Right lobe of liver (tissue), 6 donors: ENCODE data around the gene SOCS7. TPM values are rescaled to one million over a fixed set of nuclear protein-coding genes. Genes with fewer than 3 reads are reported as not detected.
A peak's percentile ranks its signal among the peaks of the same experiment; 100 is the strongest.

Experiments
- ATAC-seq, 4 donors: fragments of 200-7000 bp; cut with Tn5 transposase; one replicate each; pipeline ENCODE4 v1.9.1; 2020; ENCODE audit warnings: mild to moderate bottlenecking in 4 of 4, moderate library complexity in 4 of 4
- DNase-seq, 3 donors: peaks; one replicate each; pipeline ENCODE4 v3.0.0-alpha.2; 2020
- H3K27ac ChIP-seq, 3 donors: fragments of 200-600 bp; one replicate each; pipeline ENCODE4 v1.8.0; 2022
- H3K27me3 ChIP-seq, 2 donors: fragments of 200-600 bp; one replicate each; pipeline ENCODE4 v1.8.0; 2022
- H3K36me3 ChIP-seq, 4 donors: fragments of 200-600 bp; sonication (generic) in 1 of 4; one replicate each; pipeline versions ENCODE4 v1.5.1 to v1.8.0; 2017 to 2022; ENCODE audit warnings: control low read depth in 1 of 4
- H3K4me1 ChIP-seq, 4 donors: fragments of 200-600 bp; sonication (generic) in 1 of 4; one replicate each; pipeline versions ENCODE4 v1.5.1 to v1.8.0; 2017 to 2022; ENCODE audit warnings: control low read depth in 1 of 4
- H3K4me3 ChIP-seq, 3 donors: fragments of 200-600 bp; one replicate each; pipeline ENCODE4 v1.8.0; 2022
- H3K9me3 ChIP-seq, 4 donors: fragments of 200-600 bp; sonication (generic) in 1 of 4; one replicate each; pipeline versions ENCODE4 v1.5.1 to v1.8.0; 2017 to 2022; ENCODE audit warnings: control low read depth in 1 of 4
- WGBS: methylation state at CpG from one replicate; pipeline ENCODE4 v1.1.6; 2018; ENCODE audit warnings: low coverage, low lambda C conversion rate; ENCODE audit not compliant: insufficient coverage; ENCODE audit errors: missing lambda C conversion rate; 5-methylcytosine and 5-hydroxymethylcytosine counted together
- intact Hi-C, 2 donors: fragments of 100-400 bp; cut with DNase I; formaldehyde crosslinking; loops; one replicate each; pipeline versions ENCODE4 v1.11.2 to v1.14.1; 2022
- total RNA-seq, 6 experiments: library from RNA; depleted of rRNA in 2 of 6; stranded (reverse); fragments of >200 nt in 2 of 6; fragmentation: NEBNext Ultra II Directional in 3 of 6; extraction: Animal tissue kit (Norgen Biotek cat#: 25700) in 3 of 6; gene quantifications; one replicate each; pipeline versions ENCODE4 v1.1.0 to v1.2.4, GENCODE V29; 2016 to 2023
- TF ChIP-seq, protein P1 (sequence below), 4 donors: fragments of 200-600 bp in 3 of 4; fragments of 450-650 bp in 1 of 4; IDR thresholded peaks; one replicate each; pipeline versions ENCODE4 v1.5.1 to v1.8.0; 2016 to 2022; ENCODE audit warnings: antibody characterized with exemption in 4 of 4, mild to moderate bottlenecking in 2 of 4
- donor health status: DM: no; HTN: yes; CAD: no.
- donor health status: DM: no; HTN: no; CAD: no.
- donor health status: DM: no; HTN: no; CAD: no.
- donor health status: DM: no; HTN: yes; CAD: no.
- donor health status: DM: no; HTN: yes; CAD: no.

The SOCS7 gene
- total RNA-seq, 6 experiments from 2014 or later = 2.2 to 6.0 (median 4.3) TPM

DNA sequence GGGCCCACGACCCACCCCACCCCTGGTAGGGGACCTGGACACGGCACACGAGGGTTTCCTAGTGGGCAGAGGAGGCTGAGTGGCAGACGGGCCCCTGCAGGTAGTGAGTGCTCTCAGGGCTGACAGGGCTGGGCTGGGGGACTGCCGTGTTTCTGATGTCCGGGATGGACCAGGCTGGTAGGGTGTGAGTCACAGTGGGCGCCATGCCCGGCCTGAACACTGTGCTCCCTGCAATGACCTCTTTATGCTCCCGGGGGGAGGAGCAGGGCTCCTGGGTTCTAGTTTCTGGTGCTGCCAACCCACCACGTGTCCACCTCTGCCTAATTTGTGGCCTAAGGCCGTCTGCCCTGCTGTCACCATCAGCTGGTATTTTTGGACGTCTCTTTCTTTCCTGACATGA is 102.9 kb downstream of the SOCS7 start:
- DNase-seq (peak in 2 of 3 donors; percentile 61 to 76), ATAC-seq (peak; percentile 35 to 81 (median 53))
- intact Hi-C loops = no loop called here
- TF ChIP-seq, protein P1, sequence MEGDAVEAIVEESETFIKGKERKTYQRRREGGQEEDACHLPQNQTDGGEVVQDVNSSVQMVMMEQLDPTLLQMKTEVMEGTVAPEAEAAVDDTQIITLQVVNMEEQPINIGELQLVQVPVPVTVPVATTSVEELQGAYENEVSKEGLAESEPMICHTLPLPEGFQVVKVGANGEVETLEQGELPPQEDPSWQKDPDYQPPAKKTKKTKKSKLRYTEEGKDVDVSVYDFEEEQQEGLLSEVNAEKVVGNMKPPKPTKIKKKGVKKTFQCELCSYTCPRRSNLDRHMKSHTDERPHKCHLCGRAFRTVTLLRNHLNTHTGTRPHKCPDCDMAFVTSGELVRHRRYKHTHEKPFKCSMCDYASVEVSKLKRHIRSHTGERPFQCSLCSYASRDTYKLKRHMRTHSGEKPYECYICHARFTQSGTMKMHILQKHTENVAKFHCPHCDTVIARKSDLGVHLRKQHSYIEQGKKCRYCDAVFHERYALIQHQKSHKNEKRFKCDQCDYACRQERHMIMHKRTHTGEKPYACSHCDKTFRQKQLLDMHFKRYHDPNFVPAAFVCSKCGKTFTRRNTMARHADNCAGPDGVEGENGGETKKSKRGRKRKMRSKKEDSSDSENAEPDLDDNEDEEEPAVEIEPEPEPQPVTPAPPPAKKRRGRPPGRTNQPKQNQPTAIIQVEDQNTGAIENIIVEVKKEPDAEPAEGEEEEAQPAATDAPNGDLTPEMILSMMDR (IDR thresholded peaks at IDR 0.05) = no peak
- Histone ChIP-seq H3K27ac (no peak overlapping the region), H3K4me1 (no peaks in the 10 kb centered on the region), H3K9me3 (no peaks in the 10 kb centered on the region), H3K27me3 (no peaks in the 10 kb centered on the region), H3K4me3 (peak overlapping the region; percentile 21 to 23 (median 21)), H3K36me3 (no peaks in the 10 kb centered on the region)
- WGBS = 7% methylated on average over 3 of the region's 12 CpGs

Other genes starting within 250 kb of the SOCS7 start
- not detected for gene TBC1D3E, start 223.9 kb upstream of the SOCS7 start, total RNA-seq
- not detected for gene TBC1D3, start 159.3 kb upstream of the SOCS7 start, total RNA-seq
- gene MRPL45, start 54.7 kb upstream of the SOCS7 start, total RNA-seq = 10 to 100 TPM; 18.1 to 25.8 (median 20.1) TPM
- gene GPR179, start 7.9 kb upstream of the SOCS7 start, total RNA-seq = under 1 TPM in 2 of 6 experiments, not detected in 4; 0.07 to 0.22 TPM
- 1 to 10 TPM; 1.4 to 9.5 (median 3.8) TPM for gene ARHGAP23, start 76.6 kb downstream of the SOCS7 start, total RNA-seq